Osteocyte (in vitro differentiated cells): ENCODE measurements around the gene SNRPB2. TPM values are rescaled to one million over a fixed set of nuclear protein-coding genes. Genes with fewer than 3 reads are reported as not detected.

Source experiments
- DNase-seq: peaks from one replicate; pipeline ENCODE4 v3.0.0; 2021; ENCODE audit warnings: mixed read lengths; ENCODE audit not compliant: unreplicated experiment; ENCODE audit errors: extremely low spot score
- H3K27ac Mint-ChIP-seq: one replicate; pipeline ENCODE4 v1.8.0; 2021; ENCODE audit warnings: mild to moderate bottlenecking, mixed read lengths; ENCODE audit not compliant: unreplicated experiment
- H3K27me3 Mint-ChIP-seq: one replicate; pipeline ENCODE4 v1.8.0; 2021; ENCODE audit warnings: mixed read lengths; ENCODE audit not compliant: unreplicated experiment
- H3K36me3 Mint-ChIP-seq: one replicate; pipeline ENCODE4 v1.8.0; 2021; ENCODE audit warnings: mixed read lengths; ENCODE audit not compliant: unreplicated experiment
- H3K4me1 Mint-ChIP-seq: one replicate; pipeline ENCODE4 v1.8.0; 2021; ENCODE audit warnings: mixed read lengths; ENCODE audit not compliant: unreplicated experiment
- H3K4me3 Mint-ChIP-seq: one replicate; pipeline ENCODE4 v1.8.0; 2021; ENCODE audit warnings: mild to moderate bottlenecking, moderate library complexity, mixed read lengths; ENCODE audit not compliant: unreplicated experiment
- H3K9me3 Mint-ChIP-seq: one replicate; pipeline ENCODE4 v1.8.0; 2021; ENCODE audit warnings: mixed read lengths; ENCODE audit not compliant: unreplicated experiment
- total RNA-seq: library from RNA; stranded (reverse); gene quantifications from 2 replicates; pipeline ENCODE4 v1.2.1, GENCODE V29; 2021
- TF ChIP-seq, protein P1 (sequence below): fragments of 200-600 bp; sonication (generic); IDR thresholded peaks from 2 replicates; pipeline ENCODE4 v1.5.0; 2021; ENCODE audit warnings: antibody characterized with exemption, mild to moderate bottlenecking, moderate library complexity

The SNRPB2 gene
- total RNA-seq, 1 donor from 2014 or later = 57.6 TPM

GRCh38 chr20:16778159-16778558, 48.3 kb downstream of the SNRPB2 start:
- Mint-ChIP-seq H3K9me3 (peaks cover 6% of the 10 kb centered on the region), H3K27me3 (peaks cover 9% of the 10 kb centered on the region), H3K36me3 (no peaks in the 10 kb centered on the region), H3K4me1 (no peaks in the 10 kb centered on the region), H3K27ac (no peak overlapping the region), H3K4me3 (no peak overlapping the region)
- TF ChIP-seq, protein P1, sequence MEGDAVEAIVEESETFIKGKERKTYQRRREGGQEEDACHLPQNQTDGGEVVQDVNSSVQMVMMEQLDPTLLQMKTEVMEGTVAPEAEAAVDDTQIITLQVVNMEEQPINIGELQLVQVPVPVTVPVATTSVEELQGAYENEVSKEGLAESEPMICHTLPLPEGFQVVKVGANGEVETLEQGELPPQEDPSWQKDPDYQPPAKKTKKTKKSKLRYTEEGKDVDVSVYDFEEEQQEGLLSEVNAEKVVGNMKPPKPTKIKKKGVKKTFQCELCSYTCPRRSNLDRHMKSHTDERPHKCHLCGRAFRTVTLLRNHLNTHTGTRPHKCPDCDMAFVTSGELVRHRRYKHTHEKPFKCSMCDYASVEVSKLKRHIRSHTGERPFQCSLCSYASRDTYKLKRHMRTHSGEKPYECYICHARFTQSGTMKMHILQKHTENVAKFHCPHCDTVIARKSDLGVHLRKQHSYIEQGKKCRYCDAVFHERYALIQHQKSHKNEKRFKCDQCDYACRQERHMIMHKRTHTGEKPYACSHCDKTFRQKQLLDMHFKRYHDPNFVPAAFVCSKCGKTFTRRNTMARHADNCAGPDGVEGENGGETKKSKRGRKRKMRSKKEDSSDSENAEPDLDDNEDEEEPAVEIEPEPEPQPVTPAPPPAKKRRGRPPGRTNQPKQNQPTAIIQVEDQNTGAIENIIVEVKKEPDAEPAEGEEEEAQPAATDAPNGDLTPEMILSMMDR = no peak
- no peak for DNase-seq

- Mint-ChIP-seq H3K9me3 (peaks cover 15% of the 10 kb centered on the region), H3K27ac (no peak overlapping the region), H3K36me3 (no peaks in the 10 kb centered on the region), H3K4me1 (peaks cover 6% of the 10 kb centered on the region), H3K4me3 (no peak overlapping the region), H3K27me3 (peaks cover 12% of the 10 kb centered on the region)
- TF ChIP-seq, protein P1 = no peak
- no peak for DNase-seq
Observed at GRCh38 chr20:16781496-16781895, 51.7 kb downstream of the SNRPB2 start.

- peaks cover 9% of the 10 kb centered on the region for H3K27me3 Mint-ChIP-seq
- H3K36me3 Mint-ChIP-seq = no peaks in the 10 kb centered on the region
- peaks cover 15% of the 10 kb centered on the region for H3K9me3 Mint-ChIP-seq
- TF ChIP-seq, protein P1 = no peak
- H3K4me3 Mint-ChIP-seq = no peak overlapping the region
- H3K4me1 Mint-ChIP-seq = peaks cover 6% of the 10 kb centered on the region
- no peak for DNase-seq
- H3K27ac Mint-ChIP-seq = no peak overlapping the region
Observed at GRCh38 chr20:16785226-16785625, 55.4 kb downstream of the SNRPB2 start.

Other genes starting within 250 kb of the SNRPB2 start
- gene KIF16B, start 156.6 kb upstream of the SNRPB2 start, total RNA-seq = 8.8 and 10.2 TPM in 2 replicates
- gene OTOR, start 18.3 kb downstream of the SNRPB2 start, total RNA-seq = not detected in 2 replicates